ENCODE results near the gene PRRC2B. TPM values are rescaled to one million over a fixed set of nuclear protein-coding genes. Genes with fewer than 3 reads are reported as not detected.

PRRC2B gene
- total RNA-seq, 1 experiment from 2014 or later, result 137 TPM

GRCh38 chr9:131400627-131401026, 6.7 kb downstream of the PRRC2B start:
- no peak for DNase-seq
- intact Hi-C loops (cut with micrococcal nuclease; ENCODE audit: unreplicated experiment), result no loop called here
- H3K9me3 Mint-ChIP-seq (ENCODE audit: low read depth, unreplicated experiment), result no peaks in the 10 kb centered on the region
- H3K36me3 Mint-ChIP-seq (ENCODE audit: insufficient read depth, unreplicated experiment), result peaks cover 31% of the 10 kb centered on the region
- no peak overlapping the region for H3K4me3 Mint-ChIP-seq (ENCODE audit: low read depth, unreplicated experiment)
- H3K4me1 Mint-ChIP-seq (ENCODE audit: low read depth, unreplicated experiment), result peaks cover 53% of the 10 kb centered on the region
- CTCF ChIA-PET, result no interaction called here
- no peak for TF ChIP-seq CTCF (IDR thresholded peaks at IDR 0.05; ENCODE audit: unreplicated experiment)
- H3K27ac Mint-ChIP-seq (ENCODE audit: unreplicated experiment), result no peak overlapping the region
- no TSS peak for BruUV-seq (replicated peaks)
- H3K27me3 Mint-ChIP-seq (ENCODE audit: unreplicated experiment), result no peaks in the 10 kb centered on the region

- no peaks in the 10 kb centered on the region for H3K27me3 Mint-ChIP-seq (ENCODE audit: unreplicated experiment)
- intact Hi-C loops (cut with micrococcal nuclease; ENCODE audit: unreplicated experiment), result no loop called here
- no peaks in the 10 kb centered on the region for H3K9me3 Mint-ChIP-seq (ENCODE audit: low read depth, unreplicated experiment)
- peak overlapping the region; percentile 23 for H3K27ac Mint-ChIP-seq (ENCODE audit: unreplicated experiment)
- DNase-seq, result no peak
- peaks cover 58% of the 10 kb centered on the region for H3K4me1 Mint-ChIP-seq (ENCODE audit: low read depth, unreplicated experiment)
- CTCF ChIA-PET, result no interaction called here
- H3K36me3 Mint-ChIP-seq (ENCODE audit: insufficient read depth, unreplicated experiment), result peaks cover 24% of the 10 kb centered on the region
- no TSS peak for BruUV-seq (replicated peaks)
- TF ChIP-seq CTCF (IDR thresholded peaks at IDR 0.05; ENCODE audit: unreplicated experiment), result no peak
- H3K4me3 Mint-ChIP-seq (ENCODE audit: low read depth, unreplicated experiment), result peak overlapping the region; percentile 59
These were observed 8.2 kb downstream of the PRRC2B start for GRCh38 chr9:131402073-131402472.

DNA sequence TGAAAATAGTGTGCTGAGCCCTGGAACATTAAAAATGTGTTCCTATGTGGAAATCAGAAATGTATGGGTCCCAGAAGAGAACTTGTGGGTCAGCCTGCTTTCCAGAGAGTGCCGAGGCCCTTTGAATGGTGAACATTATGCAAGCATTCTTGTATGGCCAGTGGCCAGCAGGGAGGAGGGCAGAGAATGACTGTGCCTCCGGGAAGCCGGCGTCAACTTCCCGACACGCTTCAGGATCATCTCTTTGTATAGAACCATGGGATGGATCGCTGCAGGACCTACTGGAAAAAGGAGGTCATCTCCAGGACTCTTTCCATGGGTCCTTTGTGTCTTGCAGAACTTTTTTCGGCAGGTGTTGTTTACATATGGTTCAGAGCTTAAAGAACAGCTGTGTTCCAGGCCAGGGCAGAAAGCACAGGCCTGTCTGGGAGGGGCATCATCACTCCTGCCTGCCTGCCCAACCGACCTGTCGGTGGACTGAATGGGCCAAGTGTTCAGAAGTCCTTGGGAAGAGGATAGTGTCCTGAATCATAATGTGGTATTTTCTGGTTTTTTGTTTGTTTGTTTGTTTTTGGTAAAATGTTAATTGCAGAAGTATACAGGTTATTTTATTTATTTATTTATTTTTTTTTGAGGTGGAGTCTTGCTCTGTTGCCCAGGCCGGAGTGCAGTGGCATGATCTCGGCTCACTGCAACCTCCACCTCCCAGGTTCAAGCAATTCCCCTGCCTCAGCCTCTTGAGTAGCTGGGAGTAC, 9.0 kb downstream of the PRRC2B start:
- BruUV-seq (replicated peaks), result no TSS peak
- peaks cover 28% of the 10 kb centered on the region for H3K36me3 Mint-ChIP-seq (ENCODE audit: insufficient read depth, unreplicated experiment)
- no peaks in the 10 kb centered on the region for H3K9me3 Mint-ChIP-seq (ENCODE audit: low read depth, unreplicated experiment)
- H3K27ac Mint-ChIP-seq (ENCODE audit: unreplicated experiment), result no peak overlapping the region
- intact Hi-C loops (cut with micrococcal nuclease; ENCODE audit: unreplicated experiment), result no loop called here
- peak; percentile 56 for DNase-seq
- CTCF ChIA-PET, result no interaction called here
- no peak for TF ChIP-seq CTCF (IDR thresholded peaks at IDR 0.05; ENCODE audit: unreplicated experiment)
- H3K4me1 Mint-ChIP-seq (ENCODE audit: low read depth, unreplicated experiment), result peaks cover 58% of the 10 kb centered on the region
- no peaks in the 10 kb centered on the region for H3K27me3 Mint-ChIP-seq (ENCODE audit: unreplicated experiment)
- H3K4me3 Mint-ChIP-seq (ENCODE audit: low read depth, unreplicated experiment), result peak overlapping the region; percentile 59

- no TSS peak for BruUV-seq (replicated peaks)
- H3K9me3 Mint-ChIP-seq (ENCODE audit: low read depth, unreplicated experiment), result no peaks in the 10 kb centered on the region
- peaks cover 28% of the 10 kb centered on the region for H3K36me3 Mint-ChIP-seq (ENCODE audit: insufficient read depth, unreplicated experiment)
- DNase-seq, result no peak
- H3K4me1 Mint-ChIP-seq (ENCODE audit: low read depth, unreplicated experiment), result peaks cover 57% of the 10 kb centered on the region
- H3K27me3 Mint-ChIP-seq (ENCODE audit: unreplicated experiment), result no peaks in the 10 kb centered on the region
- no peak overlapping the region for H3K27ac Mint-ChIP-seq (ENCODE audit: unreplicated experiment)
- CTCF ChIA-PET, result no interaction called here
- no peak overlapping the region for H3K4me3 Mint-ChIP-seq (ENCODE audit: low read depth, unreplicated experiment)
- intact Hi-C loops (cut with micrococcal nuclease; ENCODE audit: unreplicated experiment), result no loop called here
- no peak for TF ChIP-seq CTCF (IDR thresholded peaks at IDR 0.05; ENCODE audit: unreplicated experiment)
These were observed 9.5 kb downstream of the PRRC2B start for GRCh38 chr9:131403493-131403773.

Measured in Calu3 (cell line).